ENCODE measurements around the gene COL1A1.
A peak's percentile ranks its signal among the peaks of the same experiment; 100 is the strongest.

The COL1A1 gene

DNA sequence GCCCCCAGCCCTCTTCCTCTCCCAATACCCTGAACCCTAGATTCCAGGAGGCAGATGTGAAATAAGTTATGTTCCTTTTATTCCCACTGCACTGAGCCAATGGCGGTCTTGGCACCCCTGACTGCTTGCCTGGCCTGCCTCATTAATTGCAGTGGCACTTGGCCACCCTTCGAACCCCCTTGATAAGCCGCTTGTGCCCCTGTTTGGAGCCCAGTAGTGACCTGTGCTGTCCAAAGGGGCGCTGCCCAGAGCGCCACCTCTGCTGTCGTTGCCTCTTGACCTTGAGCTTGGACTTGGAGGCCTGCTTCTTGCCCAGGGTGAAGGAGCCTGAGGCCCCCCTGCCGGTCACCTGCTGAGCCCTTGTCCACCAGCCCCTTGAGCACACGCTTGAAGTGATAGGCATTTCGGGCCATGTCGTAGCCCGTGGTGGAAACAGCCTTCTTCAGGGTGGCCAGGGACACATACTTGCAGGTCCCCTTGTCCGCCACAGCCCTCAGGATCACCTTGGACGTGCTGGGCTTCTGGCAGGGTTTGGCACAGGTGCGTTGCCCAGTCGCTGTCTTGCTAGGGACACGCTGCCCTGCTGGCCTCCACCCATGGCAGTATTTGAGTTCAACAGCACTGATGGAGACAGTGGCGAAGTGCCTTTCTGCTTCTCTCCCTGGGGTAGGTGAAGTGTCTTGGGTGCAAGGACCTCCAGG, 29.9 kb downstream of the COL1A1 start:
- DNase-seq = no peak

DNA sequence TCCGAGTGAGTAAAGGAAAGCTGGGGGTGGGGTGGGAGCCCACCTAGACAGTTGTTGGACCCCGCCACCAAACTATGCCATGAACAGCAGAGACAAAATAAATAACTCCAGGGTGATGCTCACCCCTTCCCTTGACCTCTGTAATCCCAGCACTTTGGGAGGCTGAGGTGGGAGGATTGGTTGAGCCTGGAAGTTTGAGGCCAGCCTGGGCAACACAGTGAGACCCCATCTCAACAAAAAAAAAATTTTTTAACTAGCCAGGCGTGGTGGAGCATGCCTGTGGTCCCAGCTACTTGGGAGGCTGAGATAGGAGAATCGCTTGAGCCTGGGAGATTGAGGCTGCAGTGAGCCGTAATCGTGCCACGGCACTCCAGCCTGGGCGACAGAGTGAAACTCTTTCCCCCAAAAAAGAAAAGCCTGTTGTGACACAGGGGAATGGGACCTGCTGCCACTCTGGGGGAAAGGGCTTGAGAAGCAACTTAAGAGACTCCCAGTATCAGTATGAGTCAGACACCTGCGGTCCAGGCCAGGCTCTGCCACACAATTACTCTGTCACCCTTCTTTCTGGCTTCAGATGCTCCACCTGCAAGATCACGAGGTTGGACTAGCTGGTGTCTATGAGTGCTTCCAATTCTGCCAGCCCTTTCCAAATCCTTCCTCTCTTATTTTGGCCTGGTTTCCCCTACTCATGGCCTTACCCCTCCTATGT, 30.6 kb downstream of the COL1A1 start:
- DNase-seq = peak; percentile 32

DNA sequence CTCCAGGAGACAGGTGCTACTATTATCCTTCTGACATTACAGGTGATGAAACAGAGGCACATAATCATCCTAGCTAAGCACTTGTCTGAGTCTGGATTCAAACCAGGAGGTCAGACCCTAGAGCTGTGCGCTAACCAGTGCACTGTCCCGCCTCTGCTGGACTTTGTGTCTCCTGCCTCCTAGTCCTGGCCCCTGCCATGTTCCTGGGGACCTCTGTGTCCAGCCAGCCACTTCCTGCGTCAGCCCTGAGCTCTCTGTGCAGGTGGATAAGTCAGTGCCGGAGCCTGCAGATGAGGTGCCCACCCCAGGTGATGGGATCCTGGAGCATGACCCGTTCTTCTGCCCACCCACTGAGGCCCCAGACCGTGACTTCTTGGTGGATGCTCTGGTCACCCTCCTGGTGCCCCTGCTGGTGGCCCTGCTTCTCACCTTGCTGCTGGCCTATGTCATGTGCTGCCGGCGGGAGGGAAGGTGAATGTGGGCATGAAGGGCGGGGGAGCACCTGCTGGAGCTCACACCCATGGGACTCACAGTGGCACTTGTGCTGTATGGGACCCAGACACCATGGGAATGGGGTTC, 31.5 kb downstream of the COL1A1 start:
- no peak for DNase-seq

DNA sequence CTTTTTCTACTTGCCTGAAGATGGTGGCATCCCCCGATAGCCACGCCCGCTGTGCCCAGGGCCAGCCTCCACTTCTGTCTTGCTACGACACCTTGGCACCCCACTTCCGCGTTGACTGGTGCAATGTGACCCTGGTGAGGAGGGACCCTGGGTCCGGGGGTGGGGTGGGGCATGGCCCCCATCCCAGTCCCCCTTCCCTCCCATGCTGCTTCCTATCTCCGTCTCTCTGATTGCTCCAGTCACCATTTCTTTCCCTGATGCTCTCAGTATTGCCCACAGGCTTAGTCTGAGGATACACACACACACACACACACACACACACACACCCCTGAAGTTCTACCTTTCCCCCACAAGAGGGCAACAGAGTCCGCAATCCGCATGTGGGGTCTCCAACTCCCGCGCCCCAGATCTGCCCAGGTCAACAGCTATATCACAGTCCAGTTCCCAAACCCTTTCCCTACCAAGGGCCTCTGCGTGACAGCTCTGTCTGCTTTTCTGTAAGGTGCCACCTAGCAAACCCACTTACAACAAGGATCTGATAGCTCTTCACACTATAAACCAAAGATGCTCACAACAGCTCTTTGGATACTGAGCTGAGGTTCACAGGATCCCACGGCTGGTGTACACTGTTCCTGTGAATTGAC, 32.2 kb downstream of the COL1A1 start:
- peak; percentile 74 for DNase-seq

DNA sequence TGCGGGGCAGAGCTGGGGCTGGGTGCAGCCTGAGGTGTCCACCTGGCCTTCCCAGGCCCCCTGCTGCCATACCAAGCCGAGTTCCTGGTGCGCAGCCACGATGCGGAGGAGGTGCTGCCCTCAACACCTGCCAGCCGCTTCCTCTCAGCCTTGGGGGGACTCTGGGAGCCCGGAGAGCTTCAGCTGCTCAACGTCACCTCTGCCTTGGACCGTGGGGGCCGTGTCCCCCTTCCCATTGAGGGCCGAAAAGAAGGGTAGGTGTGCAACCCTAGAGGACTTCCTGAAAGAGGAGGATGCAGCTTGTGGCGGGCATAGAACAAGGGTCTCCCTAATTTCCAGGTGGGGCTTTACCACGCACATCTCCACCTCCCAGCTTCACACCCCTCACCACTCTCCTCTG, 33.1 kb downstream of the COL1A1 start:
- no peak for DNase-seq

DNA sequence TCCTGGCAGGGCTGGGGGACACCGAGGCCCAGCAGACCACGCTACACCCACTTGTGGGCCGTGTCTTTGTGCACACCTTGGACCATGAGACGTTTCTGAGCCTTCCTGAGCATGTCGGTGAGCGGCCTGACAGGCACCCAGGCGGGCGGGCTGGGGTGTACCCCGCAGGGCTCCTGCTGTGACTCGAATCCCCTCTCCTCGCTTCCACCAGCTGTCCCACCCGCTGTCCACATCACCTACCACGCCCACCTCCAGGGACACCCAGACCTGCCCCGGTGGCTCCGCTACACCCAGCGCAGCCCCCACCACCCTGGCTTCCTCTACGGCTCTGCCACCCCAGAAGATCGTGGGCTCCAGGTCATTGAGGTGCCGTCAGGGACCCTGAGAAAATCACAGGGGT, 34.1 kb downstream of the COL1A1 start:
- no peak for DNase-seq

DNA sequence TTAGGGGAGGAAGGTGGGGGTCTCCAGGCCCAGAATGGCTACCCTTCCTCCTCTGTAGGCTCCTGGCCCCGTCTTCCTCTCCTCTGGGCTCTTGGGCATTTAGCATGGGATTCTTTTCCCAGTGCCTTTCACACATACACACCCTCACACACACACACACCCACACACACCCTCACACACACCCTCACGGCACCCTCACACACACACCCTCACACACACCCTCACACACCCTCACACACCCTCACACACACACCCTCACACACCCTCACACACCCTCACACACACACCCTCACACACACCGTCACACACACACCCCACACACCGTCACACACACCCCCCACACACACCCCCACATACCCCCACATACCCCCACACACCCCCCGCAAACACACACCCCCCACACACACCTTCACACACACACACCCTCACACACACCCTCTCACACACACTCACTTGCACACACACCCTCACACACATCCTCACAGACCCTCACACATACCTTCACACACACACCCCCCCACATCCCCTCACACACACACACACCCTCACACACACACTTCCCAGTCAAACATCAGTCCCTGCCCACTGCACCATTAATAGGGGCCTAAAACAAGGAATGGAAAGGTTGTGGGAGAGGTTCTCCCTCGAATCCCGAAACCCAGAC, 34.8 kb downstream of the COL1A1 start:
- DNase-seq = no peak

DNA sequence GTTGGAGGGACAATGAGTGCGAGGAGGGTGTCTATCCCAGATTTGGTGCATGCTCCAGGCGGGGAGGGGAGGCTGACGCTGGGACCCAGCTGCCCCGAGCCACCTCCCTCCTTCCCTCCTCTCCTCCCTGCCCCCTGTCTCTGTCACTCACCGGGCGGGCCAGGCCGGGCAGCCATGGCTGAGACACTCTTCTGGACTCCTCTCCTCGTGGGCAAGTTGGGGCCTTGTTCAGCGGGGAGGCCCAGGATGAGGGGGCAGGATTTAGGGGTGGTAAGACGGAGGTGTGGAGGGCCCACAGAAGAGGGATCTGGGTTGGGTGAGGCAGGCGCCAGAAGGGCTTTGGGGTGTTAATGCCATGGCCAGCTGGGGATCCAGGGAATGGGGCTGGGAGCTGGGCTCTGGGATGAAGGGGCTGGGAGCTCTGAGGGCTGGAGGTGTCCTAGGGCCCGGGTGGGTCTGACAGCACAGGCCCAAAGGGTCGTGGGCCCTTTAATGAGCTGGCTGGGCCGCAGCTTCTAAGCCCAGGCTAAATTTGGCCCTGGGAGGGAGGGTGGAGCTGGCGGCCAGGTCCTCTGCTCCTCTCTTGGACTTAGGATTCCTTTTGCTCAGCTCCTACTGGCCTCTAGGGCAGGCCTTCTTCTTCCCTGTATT, 35.4 kb downstream of the COL1A1 start, which contains the start of gene SGCA:
TSS of gene SGCA (plus strand) at position 139 of the 651 bp plus-strand sequence. CDS start at position 175, 36 bp downstream.
- DNase-seq = no peak

DNA sequence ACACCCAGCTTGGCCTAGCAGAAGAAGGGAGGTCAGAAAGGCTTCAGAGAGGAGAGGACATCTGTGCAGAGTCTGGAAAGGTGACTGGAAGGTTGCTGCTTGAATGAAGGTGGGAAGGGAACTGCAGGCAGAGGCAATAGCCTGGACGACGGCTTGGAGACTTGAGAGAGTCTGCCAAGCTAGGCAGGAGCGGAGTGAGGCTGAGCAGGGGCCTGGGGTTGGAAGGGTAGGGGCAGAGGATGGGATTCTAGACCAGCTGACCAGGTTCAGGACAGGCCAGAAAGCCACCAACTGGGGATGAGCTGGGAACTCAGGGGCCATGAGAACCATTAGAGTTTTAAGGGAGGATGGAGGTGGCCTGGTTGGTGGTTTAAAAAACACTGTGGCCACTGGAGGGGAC, 36.0 kb downstream of the COL1A1 start:
- no peak for DNase-seq

DNA sequence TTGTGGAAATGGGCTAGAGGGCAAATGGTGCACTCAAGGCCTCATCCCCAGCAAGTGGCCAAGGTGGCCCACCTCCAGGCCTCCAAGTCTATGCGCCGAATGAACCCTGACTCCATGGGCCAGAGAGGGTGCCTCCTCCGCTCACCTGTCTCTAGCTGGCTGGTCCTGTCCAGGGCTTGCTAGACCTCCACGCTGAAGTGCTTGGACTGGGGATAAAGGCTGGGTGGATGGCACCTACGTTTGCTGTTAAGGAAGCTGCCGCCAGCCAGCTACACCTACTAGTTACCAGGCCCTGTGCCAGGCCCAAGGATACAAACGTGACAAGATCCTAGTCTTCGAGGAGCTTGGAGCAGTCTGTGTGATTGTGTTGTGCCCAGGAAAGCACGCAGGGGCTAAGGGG, 36.4 kb downstream of the COL1A1 start:
- no peak for DNase-seq

DNA sequence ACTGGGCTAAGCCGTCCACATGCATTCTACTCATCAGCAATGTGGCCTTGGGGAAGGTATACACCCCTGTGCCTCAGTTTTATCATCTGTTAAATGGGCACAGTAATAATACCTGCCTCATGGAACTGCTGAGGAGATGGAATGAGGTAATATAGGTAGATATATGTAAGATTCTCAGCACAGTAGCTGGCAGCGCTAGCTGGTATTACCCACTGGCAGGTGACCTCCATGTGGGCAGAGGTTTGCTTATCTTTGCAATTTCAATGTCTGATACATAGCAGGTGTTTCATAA, 36.8 kb downstream of the COL1A1 start:
- no peak for DNase-seq

DNA sequence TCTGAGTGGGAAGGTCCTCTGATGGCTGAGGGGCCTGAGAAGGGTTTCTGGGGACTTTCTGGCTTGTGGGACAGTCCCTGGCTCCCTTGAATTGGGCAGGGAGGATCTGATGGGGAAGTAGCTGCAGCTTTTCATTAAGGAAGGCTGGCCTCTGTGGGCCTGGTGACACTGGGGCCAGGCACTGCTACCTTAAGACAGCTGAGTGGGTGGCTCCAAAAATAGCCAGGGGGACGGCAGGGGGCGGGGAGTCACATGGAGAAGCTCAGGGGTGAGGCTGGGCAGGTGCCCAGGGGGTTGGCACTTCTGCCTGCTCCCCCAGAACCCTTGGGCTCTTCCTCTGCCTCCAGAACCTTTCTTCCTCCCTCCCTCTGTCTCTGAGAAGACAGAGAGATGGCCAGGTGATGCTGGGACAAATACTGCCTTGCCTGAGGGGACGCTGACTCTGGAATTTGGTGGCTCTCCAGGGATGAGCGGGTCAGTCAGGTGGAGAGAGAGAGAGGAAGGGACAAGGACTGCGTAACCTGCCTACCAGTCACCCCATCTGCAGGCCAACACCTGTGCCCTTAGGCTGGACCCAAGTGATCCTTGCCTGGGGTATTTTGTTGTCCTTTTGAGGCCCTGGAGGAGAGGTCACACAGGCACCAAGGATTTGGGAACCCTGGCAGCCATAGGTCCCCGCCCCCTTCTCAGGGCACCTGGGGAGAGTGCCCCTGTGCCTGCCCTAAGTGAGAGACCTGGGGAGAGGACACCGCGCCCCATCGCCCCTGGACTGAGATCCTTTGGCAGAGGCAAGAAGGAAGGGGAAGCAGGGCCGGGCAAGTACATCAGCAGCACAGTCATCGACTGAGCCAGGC, 37.4 kb downstream of the COL1A1 start:
- no peak for DNase-seq

DNA sequence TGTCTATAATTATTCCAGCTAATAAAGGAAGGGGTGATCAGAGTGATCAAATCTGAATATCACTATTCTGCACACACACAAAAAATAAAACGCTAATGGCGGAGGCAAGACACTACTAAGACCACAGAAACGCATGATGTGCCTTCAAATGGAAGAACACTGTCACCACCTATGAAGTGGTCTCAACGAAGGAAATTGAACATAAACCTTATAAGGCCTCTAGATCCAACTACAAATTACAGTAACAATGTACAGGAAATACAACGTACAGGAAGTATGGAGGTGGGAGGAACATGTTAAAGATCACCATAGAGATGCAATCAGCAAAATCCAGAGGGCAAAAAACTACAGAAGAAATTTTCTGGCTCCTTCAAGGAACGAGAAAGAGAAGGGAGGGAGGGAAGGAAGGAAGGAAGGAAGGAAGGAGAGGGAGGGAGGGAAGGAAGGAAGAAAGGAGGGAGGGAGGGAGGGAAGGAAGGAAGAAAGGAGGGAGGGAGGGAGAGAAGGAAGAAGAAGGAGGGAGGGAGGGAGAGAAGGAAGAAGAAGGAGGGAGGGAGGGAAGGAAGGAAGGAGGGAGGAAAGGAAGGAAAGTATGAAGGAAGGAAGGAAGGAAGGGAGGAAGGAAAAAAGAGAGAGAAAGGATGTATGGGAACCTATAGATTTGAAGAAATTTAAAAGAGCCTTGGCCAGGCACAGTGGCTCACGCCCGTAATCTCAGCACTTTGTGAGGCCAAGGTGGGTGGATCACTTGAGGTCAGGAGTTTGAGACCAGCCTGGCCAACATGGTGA, 38.8 kb downstream of the COL1A1 start:
- no peak for DNase-seq

DNA sequence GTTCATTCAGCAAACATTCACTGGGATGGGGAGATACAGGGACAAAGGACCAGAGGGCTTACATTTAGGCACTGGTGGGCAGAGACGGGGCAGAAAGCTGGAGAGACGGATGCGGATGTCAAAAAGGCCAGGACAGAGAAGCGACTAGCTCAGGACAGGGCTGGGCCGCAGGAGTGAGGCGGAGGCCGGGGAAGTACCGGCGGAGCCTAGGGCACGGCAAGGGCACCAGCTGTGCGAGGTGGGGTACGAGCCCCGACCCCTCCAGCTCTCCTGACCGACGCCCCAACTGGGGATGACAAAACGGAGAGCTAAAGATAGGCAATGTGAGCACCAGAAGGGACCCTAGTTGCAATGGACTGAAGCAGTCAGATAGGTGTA, 39.5 kb downstream of the COL1A1 start:
- no peak for DNase-seq

DNA sequence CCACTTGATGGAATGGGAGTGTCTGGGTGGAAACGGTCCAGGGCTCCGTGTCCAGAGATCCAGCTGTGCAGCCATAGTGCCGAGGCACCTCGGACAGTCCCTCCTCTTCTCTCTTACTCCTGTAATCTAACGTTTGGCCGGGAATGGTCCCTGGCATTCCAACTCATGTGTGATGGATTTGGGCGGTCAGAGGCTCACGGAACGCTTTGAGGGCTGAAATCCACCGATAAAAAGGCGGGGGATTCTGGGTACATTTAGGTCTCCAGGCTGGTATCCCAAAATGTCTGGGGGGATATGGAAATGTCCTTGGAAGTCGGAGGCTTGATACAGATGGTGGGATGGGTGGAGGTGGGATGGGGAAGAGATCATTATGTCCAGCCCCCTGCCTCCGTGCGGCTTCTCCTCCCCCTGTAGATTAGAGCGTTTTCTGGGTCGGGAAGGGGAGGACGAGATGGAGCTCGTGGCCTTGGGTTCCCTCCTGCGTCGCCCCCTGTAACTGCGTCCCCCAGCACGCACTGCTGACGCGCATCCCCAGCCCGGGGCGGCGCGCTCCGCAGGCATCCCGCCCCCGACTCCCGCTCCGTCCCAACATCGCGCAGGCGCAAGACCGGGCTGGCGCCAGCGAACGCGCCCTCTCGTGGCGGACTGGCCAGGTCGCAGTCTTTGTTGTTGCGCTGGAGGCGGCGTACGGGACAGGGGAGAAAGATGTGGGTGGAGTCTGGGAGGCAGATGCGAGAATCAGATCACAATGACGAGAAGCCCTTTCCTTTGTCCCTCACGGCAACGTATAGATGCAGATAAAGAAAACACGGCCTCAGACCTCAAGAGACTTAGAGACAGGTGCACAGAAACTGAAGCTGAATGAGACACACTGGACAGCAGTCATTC, 40.2 kb downstream of the COL1A1 start:
- DNase-seq = peak; percentile 89

DNA sequence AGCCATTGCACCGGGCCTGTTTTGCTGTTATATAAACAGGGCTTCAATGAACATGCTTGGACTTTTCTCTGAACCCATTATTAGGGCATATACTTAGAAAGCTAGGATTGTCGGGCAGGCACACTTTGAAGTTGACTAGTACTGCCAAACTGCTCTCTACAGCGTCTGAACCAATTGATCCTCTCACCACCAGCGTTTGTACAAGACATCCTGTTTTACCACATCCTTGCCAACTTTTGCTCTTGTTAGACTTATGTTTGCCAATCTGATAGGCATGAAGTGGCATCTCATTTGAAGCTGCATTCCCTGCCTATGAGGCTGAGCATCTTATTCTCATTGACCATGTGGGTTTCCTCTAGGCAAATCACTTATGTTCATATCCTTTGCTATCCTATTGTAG, 43.5 kb downstream of the COL1A1 start:
- no peak for DNase-seq

DNA sequence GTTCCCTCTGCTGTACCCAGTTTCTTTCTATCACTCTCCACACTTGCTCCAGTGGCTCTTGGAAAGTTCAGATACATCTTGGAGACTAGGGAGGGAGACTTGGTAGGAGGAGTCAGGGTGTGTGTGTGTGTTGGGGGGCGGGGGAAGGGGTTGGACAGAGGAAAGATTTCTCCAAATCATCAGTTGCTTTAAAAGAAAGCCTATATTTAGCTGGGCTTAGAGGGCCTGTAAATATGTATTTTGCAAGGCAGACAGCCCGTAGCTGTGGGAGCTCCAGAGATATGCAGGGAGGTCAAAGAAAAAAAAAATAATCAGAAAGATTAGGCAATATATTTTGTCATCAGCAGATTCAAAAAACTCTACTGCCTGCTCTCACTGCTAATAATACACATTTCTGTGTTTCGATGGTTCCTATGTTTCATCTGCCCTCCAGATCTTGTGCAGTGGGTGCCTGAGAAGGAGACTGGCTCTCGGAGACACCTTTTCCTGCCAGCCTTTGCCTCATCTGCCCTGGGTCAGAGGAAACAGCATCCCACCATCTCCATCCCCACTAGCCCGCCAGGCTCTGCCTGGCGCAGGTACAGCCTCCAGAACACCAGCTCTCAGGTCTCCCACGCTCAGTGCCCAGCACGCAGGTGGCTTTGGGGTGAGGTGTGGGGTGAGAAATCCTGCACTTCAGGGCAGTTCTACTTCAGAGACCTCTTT, 46.2 kb downstream of the COL1A1 start:
- DNase-seq = no peak

DNA sequence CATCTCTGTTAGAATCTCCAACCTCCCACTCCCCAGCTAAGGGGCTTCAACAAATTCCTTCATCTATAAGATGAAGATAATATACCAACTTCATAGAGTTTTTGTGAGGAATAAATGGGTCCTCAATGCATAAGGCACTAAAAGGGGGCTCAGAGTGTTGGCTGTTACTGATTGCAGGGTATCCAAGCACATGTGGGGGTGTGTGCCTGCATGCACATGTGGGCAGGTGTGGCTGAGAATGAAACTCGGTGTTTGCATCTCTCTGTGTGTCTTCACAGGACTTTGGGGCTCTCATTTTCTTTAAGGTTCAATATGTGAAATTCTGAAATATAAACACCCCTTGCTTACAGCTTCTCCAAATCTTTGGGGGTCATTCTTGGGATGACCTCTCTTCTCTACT, 46.8 kb downstream of the COL1A1 start:
- DNase-seq = no peak

Data from fibroblast of skin of back (primary cell).